ENCODE data around the gene SCUBE3. TPM values are rescaled to one million over a fixed set of nuclear protein-coding genes. Genes with fewer than 3 reads are reported as not detected.

SCUBE3 gene
- total and polyA plus RNA-seq, 2 of the 8 experiments (the other 6 are each of a cell fraction or from before 2014, with no cell fraction given), result 0.80 to 1.0 TPM

GRCh38 chr6:35167505-35167904 is 46.3 kb upstream of the SCUBE3 start:
- Histone ChIP-seq H3K79me2 (ENCODE audit: control insufficient read depth in 1 of 2, insufficient read depth in 2 of 2, low read length in 2 of 2) (no peaks in the 10 kb centered on the region), H3K56ac (replicated peaks; ENCODE audit: insufficient read length, low read depth, low read length) (no peak overlapping the region), H2AFZ (ENCODE audit: low read length) (no peak overlapping the region), H3K23me2 (ENCODE audit: low read depth, low read length) (peaks cover 5% of the 10 kb centered on the region; the same call in 1 of the 2 replicates), H3K14ac (ENCODE audit: insufficient read length) (no peak overlapping the region), H3K27me3 (replicated peaks in 1 of 4; ENCODE audit: control insufficient read depth in 3 of 4, extremely low read depth in 1 of 4, insufficient read depth in 3 of 4, low read length in 3 of 4) (peaks cover 0 to 2% (median under 1%) of the 10 kb centered on the region in 4 experiments; a peak in 5 of 7 replicates), H2BK12ac (ENCODE audit: low read depth, low read length) (no peak overlapping the region), H3K27ac (ENCODE audit: low read depth, low read length) (no peak overlapping the region), H4K8ac (ENCODE audit: extremely low read depth, insufficient read depth, low read length) (no peak overlapping the region), H3K79me1 (ENCODE audit: low read depth, low read length) (no peaks in the 10 kb centered on the region), H3K9me3 (ENCODE audit: insufficient read depth in 2 of 2, low read depth in 1 of 2, low read length in 1 of 2) (peaks cover 0 to 2% of the 10 kb centered on the region in 2 experiments; a peak in 1 of 4 replicates), H4K5ac (ENCODE audit: insufficient read length, low read depth, low read length) (no peak overlapping the region), H4K91ac (replicated peaks; ENCODE audit: insufficient read length, low read length) (no peak overlapping the region), H2BK20ac (ENCODE audit: low read length) (no peak overlapping the region), H3K23ac (ENCODE audit: insufficient read length) (no peak overlapping the region), H3K4ac (replicated peaks; ENCODE audit: insufficient read length, low read depth, low read length) (no peak overlapping the region), H3K9ac (replicated peaks in 1 of 4; ENCODE audit: extremely low read depth in 1 of 4, low read depth in 3 of 4, low read length in 3 of 4) (no peak overlapping the region), H2BK5ac (ENCODE audit: low read depth, low read length) (no peak overlapping the region), H2AK5ac (ENCODE audit: low read depth, low read length) (no peak overlapping the region), H3K36me3 (ENCODE audit: control insufficient read depth in 2 of 4, insufficient read depth in 4 of 4, low read length in 3 of 4) (no peaks in the 10 kb centered on the region), H3K4me3 (ENCODE audit: extremely low read depth in 1 of 4, insufficient read depth in 2 of 4, low read depth in 3 of 4, low read length in 4 of 4) (no peak overlapping the region), H3K4me1 (replicated peaks in 1 of 4; ENCODE audit: control insufficient read depth in 3 of 4, insufficient read depth in 4 of 4, low read length in 3 of 4) (no peaks in the 10 kb centered on the region), H2BK120ac (replicated peaks; ENCODE audit: low read depth, low read length) (no peak overlapping the region), H3K4me2 (ENCODE audit: insufficient read depth in 1 of 2, low read depth in 2 of 2, low read length in 2 of 2) (no peak overlapping the region), H2BK15ac (ENCODE audit: low read length) (no peak overlapping the region), H3K18ac (ENCODE audit: extremely low read depth, low read length) (no peak overlapping the region), H4K20me1 (replicated peaks in 1 of 2; ENCODE audit: control insufficient read depth in 1 of 2, insufficient read depth in 2 of 2, low read length in 2 of 2) (peaks cover 0 to 3% of the 10 kb centered on the region in 2 experiments)
- FAIRE-seq (no peak), DNase-seq (ENCODE audit: low read depth in 1 of 2, low spot score in 2 of 2) (no peak)
- ChIA-PET POLR2A (ENCODE audit: partially characterized antibody) (no interaction called here), CTCF (ENCODE audit: partially characterized antibody) (interaction anchor here (0.6 to 3.7 kb wide), 7 partner anchors 17 to 1031 kb away, joined by 3 to 19 read pairs (median 3); no protein-coding TSS in a partner anchor)
- TF ChIP-seq SP2 (IDR thresholded peaks at IDR 0.05; ENCODE audit: low read length), result no peak
- no peak for TF ChIP-seq RXRA (IDR thresholded peaks at IDR 0.05; ENCODE audit: insufficient read depth, low read depth, low read length)

Measured in H1 (cell line).